ENCODE measurements around the gene POLDIP3. TPM values are rescaled to one million over a fixed set of nuclear protein-coding genes. Genes with fewer than 3 reads are reported as not detected.
A peak's percentile ranks its signal among the peaks of the same experiment; 100 is the strongest.

Gene POLDIP3
- total RNA-seq, 3 donors from 2014 or later: 58.6 to 65.8 (median 65.0) TPM

GRCh38 chr22:42643634-42644421 lies 29.1 kb upstream of the POLDIP3 start:
- ATAC-seq (no peak), DNase-seq (no peak)
- no peak for TF ChIP-seq CTCF (IDR thresholded peaks at IDR 0.05)
- no peak overlapping the region for H3K4me3 ChIP-seq
- intact Hi-C loops (cut with DNase I, micrococcal nuclease): no loop called here
- peaks cover 62% of the 10 kb centered on the region for H3K4me1 ChIP-seq (ENCODE audit: low read depth)
- H3K36me3 ChIP-seq (ENCODE audit: low read depth): no peaks in the 10 kb centered on the region
- H3K9me3 ChIP-seq: no peaks in the 10 kb centered on the region

- no peaks in the 10 kb centered on the region for H3K9me3 ChIP-seq
- no peak for ATAC-seq
- no peaks in the 10 kb centered on the region for H3K36me3 ChIP-seq (ENCODE audit: low read depth)
- no peak overlapping the region for H3K4me3 ChIP-seq
- intact Hi-C loops (cut with DNase I, micrococcal nuclease): no loop called here
- TF ChIP-seq CTCF (IDR thresholded peaks at IDR 0.05): no peak
- no peak for DNase-seq
- H3K4me1 ChIP-seq (ENCODE audit: low read depth): peaks cover 56% of the 10 kb centered on the region
Measured at GRCh38 chr22:42642806-42643633, 28.3 kb upstream of the POLDIP3 start.

- TF ChIP-seq CTCF (IDR thresholded peaks at IDR 0.05): no peak
- intact Hi-C loops (cut with DNase I, micrococcal nuclease): no loop called here
- no peaks in the 10 kb centered on the region for H3K9me3 ChIP-seq
- no peaks in the 10 kb centered on the region for H3K36me3 ChIP-seq (ENCODE audit: low read depth)
- ATAC-seq (no peak), DNase-seq (no peak)
- H3K4me3 ChIP-seq: no peak overlapping the region
- H3K4me1 ChIP-seq (ENCODE audit: low read depth): peaks cover 44% of the 10 kb centered on the region
Measured at GRCh38 chr22:42641801-42642413, 27.2 kb upstream of the POLDIP3 start.

- intact Hi-C loops (cut with DNase I, micrococcal nuclease): no loop called here
- no peaks in the 10 kb centered on the region for H3K36me3 ChIP-seq (ENCODE audit: low read depth)
- no peak overlapping the region for H3K4me3 ChIP-seq
- ATAC-seq (no peak), DNase-seq (no peak)
- no peak for TF ChIP-seq CTCF (IDR thresholded peaks at IDR 0.05)
- H3K4me1 ChIP-seq (ENCODE audit: low read depth): peaks cover 22% of the 10 kb centered on the region
- H3K9me3 ChIP-seq: no peaks in the 10 kb centered on the region
Measured at GRCh38 chr22:42639541-42640241, 25.0 kb upstream of the POLDIP3 start.

- H3K36me3 ChIP-seq (ENCODE audit: low read depth): no peaks in the 10 kb centered on the region
- intact Hi-C loops (cut with DNase I, micrococcal nuclease): no loop called here
- H3K4me3 ChIP-seq: no peak overlapping the region
- no peak for TF ChIP-seq CTCF (IDR thresholded peaks at IDR 0.05)
- peak; percentile 67 for ATAC-seq
- no peak for DNase-seq
- H3K9me3 ChIP-seq: no peaks in the 10 kb centered on the region
- peaks cover under 1% of the 10 kb centered on the region for H3K4me1 ChIP-seq (ENCODE audit: low read depth)
Measured at GRCh38 chr22:42637555-42637954, 22.9 kb upstream of the POLDIP3 start.
